Loucy (cell line): ENCODE measurements around the gene MBNL2.

ENCODE experiments used
- H2AFZ ChIP-seq: fragments of 200-600 bp; sonication (generic); 2 replicates; pipeline ENCODE4 v1.6.0; 2016; ENCODE audit warnings: antibody characterized with exemption, mild to moderate bottlenecking, low read length, moderate library complexity
- H3F3A ChIP-seq: fragments of 200-600 bp; 2 replicates; pipeline ENCODE4 v1.6.0; 2016; ENCODE audit warnings: antibody characterized with exemption, low read depth, mild to moderate bottlenecking
- H3K27me3 ChIP-seq: fragments of 200-600 bp; sonication (generic); 2 replicates; pipeline ENCODE4 v1.6.1; 2014; ENCODE audit warnings: low read length, mild to moderate bottlenecking; ENCODE audit not compliant: insufficient read depth, poor library complexity, severe bottlenecking
- H3K36me3 ChIP-seq: fragments of 200-600 bp; sonication (generic); 2 replicates; pipeline ENCODE4 v1.6.1; 2016; ENCODE audit warnings: low read length; ENCODE audit not compliant: insufficient read depth
- H3K4me1 ChIP-seq: fragments of 200-600 bp; sonication (generic); 2 replicates; pipeline ENCODE4 v1.5.1; 2014; ENCODE audit warnings: low read length, mild to moderate bottlenecking; ENCODE audit not compliant: insufficient read depth, poor library complexity, severe bottlenecking
- H3K4me2 ChIP-seq: fragments of 200-600 bp; sonication (generic); 2 replicates; pipeline ENCODE4 v1.6.0; 2014; ENCODE audit warnings: antibody characterized with exemption, low read length, low read depth, mild to moderate bottlenecking; ENCODE audit not compliant: poor library complexity, severe bottlenecking
- H3K4me3 ChIP-seq: fragments of 200-600 bp; sonication (generic); 2 replicates; pipeline ENCODE4 v1.5.1; 2014; ENCODE audit warnings: low read length, mild to moderate bottlenecking, mixed read lengths; ENCODE audit not compliant: poor library complexity, severe bottlenecking
- H3K79me2 ChIP-seq: fragments of 200-600 bp; sonication (generic); 2 replicates; pipeline ENCODE4 v1.6.1; 2014; ENCODE audit warnings: low read length; ENCODE audit not compliant: insufficient read depth
- H3K9ac ChIP-seq: fragments of 200-600 bp; sonication (generic); 2 replicates; pipeline ENCODE4 v1.6.0; 2014; ENCODE audit warnings: mild to moderate bottlenecking, low read depth, low read length, moderate library complexity; ENCODE audit not compliant: poor library complexity, severe bottlenecking
- H3K9me2 ChIP-seq: fragments of 200-600 bp; sonication (generic); replicated peaks from 2 replicates; pipeline ENCODE4 v1.6.1; 2016; ENCODE audit warnings: low read depth, low read length, mixed read lengths
- H3K9me3 ChIP-seq: fragments of 200-600 bp; sonication (generic); 2 replicates; pipeline ENCODE4 v1.6.1; 2014; ENCODE audit warnings: mild to moderate bottlenecking, antibody characterized with exemption, low read length, low read depth; ENCODE audit not compliant: insufficient read depth
- H4K20me1 ChIP-seq: fragments of 200-600 bp; sonication (generic); 2 replicates; pipeline ENCODE4 v1.6.0; 2014; ENCODE audit warnings: antibody characterized with exemption, low read length, mild to moderate bottlenecking; ENCODE audit not compliant: insufficient read depth, poor library complexity, severe bottlenecking
- CTCF ChIP-seq: fragments of 200-600 bp; sonication (generic); conservative IDR thresholded peaks from 2 replicates; pipeline ENCODE4 v1.5.1; 2014; ENCODE audit warnings: mild to moderate bottlenecking, antibody characterized with exemption, low read length
- EZH2phosphoT487 ChIP-seq: fragments of 200-600 bp; IDR thresholded peaks from 2 replicates; pipeline ENCODE4 v1.6.1; 2018; ENCODE audit warnings: antibody characterized with exemption, mild to moderate bottlenecking, moderate library complexity, borderline replicate concordance

MBNL2 gene

GRCh38 chr13:97234742-97235141, 12.6 kb downstream of the MBNL2 start:
- Histone ChIP-seq H3K79me2 (peaks cover 6% of the 10 kb centered on the region; the same call in 1 of the 2 replicates), H3F3A (no peaks in the 10 kb centered on the region), H3K27me3 (no peaks in the 10 kb centered on the region), H4K20me1 (no peaks in the 10 kb centered on the region), H3K9me2 (no peaks in the 10 kb centered on the region), H3K4me3 (no peak overlapping the region), H3K4me2 (no peak overlapping the region), H3K9me3 (no peaks in the 10 kb centered on the region), H3K36me3 (no peaks in the 10 kb centered on the region), H3K9ac (no peak overlapping the region), H3K4me1 (peaks cover 7% of the 10 kb centered on the region), H2AFZ (no peak overlapping the region)
- TF ChIP-seq CTCF: no peak
- TF ChIP-seq EZH2phosphoT487: no peak

- Histone ChIP-seq H3K9ac (no peak overlapping the region), H3K36me3 (no peaks in the 10 kb centered on the region), H3K4me3 (no peak overlapping the region), H4K20me1 (no peaks in the 10 kb centered on the region), H2AFZ (no peak overlapping the region), H3K4me1 (peaks cover 7% of the 10 kb centered on the region), H3K4me2 (no peak overlapping the region), H3K79me2 (peaks cover 6% of the 10 kb centered on the region; the same call in 1 of the 2 replicates), H3F3A (no peaks in the 10 kb centered on the region), H3K9me2 (no peaks in the 10 kb centered on the region), H3K27me3 (no peaks in the 10 kb centered on the region), H3K9me3 (no peaks in the 10 kb centered on the region)
- TF ChIP-seq CTCF (no peak), EZH2phosphoT487 (no peak)
Measured at GRCh38 chr13:97235549-97236231, 13.6 kb downstream of the MBNL2 start.

GRCh38 chr13:97237388-97237787, 15.3 kb downstream of the MBNL2 start:
- Histone ChIP-seq H3F3A (no peaks in the 10 kb centered on the region), H3K4me1 (peaks cover 7% of the 10 kb centered on the region), H3K9me2 (no peaks in the 10 kb centered on the region), H3K27me3 (no peaks in the 10 kb centered on the region), H3K9ac (no peak overlapping the region), H3K79me2 (no peaks in the 10 kb centered on the region; the same call in 1 of the 2 replicates), H4K20me1 (no peaks in the 10 kb centered on the region), H3K9me3 (no peaks in the 10 kb centered on the region), H3K4me2 (no peak overlapping the region), H2AFZ (no peak overlapping the region), H3K4me3 (no peak overlapping the region), H3K36me3 (no peaks in the 10 kb centered on the region)
- TF ChIP-seq EZH2phosphoT487 (no peak), CTCF (no peak)
